Stimulated activated CD4-positive, alpha-beta T cell treated with anti-CD3 and anti-CD28 coated beads, Interleukin-4, amount 100 ng/mL, for 4 hours (primary cell): ENCODE data around the gene KCNC2.

ENCODE experiments used
- DNase-seq, 2 experiments: peaks; one replicate each; pipeline ENCODE4 v3.0.0-alpha.2; 2020

Gene KCNC2

GRCh38 chr12:75157385-75157784 is 52.3 kb downstream of the KCNC2 start:
- no peak for DNase-seq

GRCh38 chr12:75155962-75156361 is 53.7 kb downstream of the KCNC2 start:
- DNase-seq: no peak

GRCh38 chr12:75154388-75154787 is 55.3 kb downstream of the KCNC2 start:
- no peak for DNase-seq

- no peak for DNase-seq
Measured at GRCh38 chr12:75139196-75139595, 70.4 kb downstream of the KCNC2 start.

- DNase-seq: no peak
Measured at GRCh38 chr12:75137896-75138295, 71.7 kb downstream of the KCNC2 start.

GRCh38 chr12:75135026-75135425 is 74.6 kb downstream of the KCNC2 start:
- DNase-seq: no peak

GRCh38 chr12:75130811-75131210 is 78.8 kb downstream of the KCNC2 start:
- no peak for DNase-seq

GRCh38 chr12:75129275-75129674 is 80.4 kb downstream of the KCNC2 start:
- no peak for DNase-seq

GRCh38 chr12:75121036-75121705 is 88.5 kb downstream of the KCNC2 start:
- no peak for DNase-seq

- no peak for DNase-seq
Measured at GRCh38 chr12:75120311-75120711, 89.3 kb downstream of the KCNC2 start.

GRCh38 chr12:75116646-75117198 is 92.9 kb downstream of the KCNC2 start:
- no peak for DNase-seq

GRCh38 chr12:75115748-75116147 is 93.9 kb downstream of the KCNC2 start:
- no peak for DNase-seq

- DNase-seq: no peak
Measured at GRCh38 chr12:75103822-75104221, 105.8 kb downstream of the KCNC2 start.

- DNase-seq: no peak
Measured at GRCh38 chr12:75101781-75102180, 107.9 kb downstream of the KCNC2 start.

GRCh38 chr12:75099210-75099609 is 110.4 kb downstream of the KCNC2 start:
- no peak for DNase-seq

- no peak for DNase-seq
Measured at GRCh38 chr12:75097003-75097402, 112.6 kb downstream of the KCNC2 start.

- DNase-seq: no peak
Measured at GRCh38 chr12:75087654-75088053, 122.0 kb downstream of the KCNC2 start.

GRCh38 chr12:75086091-75087038 is 123.3 kb downstream of the KCNC2 start:
- DNase-seq: no peak

GRCh38 chr12:75081305-75081704 is 128.3 kb downstream of the KCNC2 start:
- no peak for DNase-seq

GRCh38 chr12:75080582-75080981 is 129.1 kb downstream of the KCNC2 start:
- no peak for DNase-seq

- no peak for DNase-seq
Measured at GRCh38 chr12:75065482-75065881, 144.2 kb downstream of the KCNC2 start.

GRCh38 chr12:75062691-75063090 is 146.9 kb downstream of the KCNC2 start:
- no peak for DNase-seq

GRCh38 chr12:75058228-75058627 is 151.4 kb downstream of the KCNC2 start:
- no peak for DNase-seq

GRCh38 chr12:75048767-75049166 is 160.9 kb downstream of the KCNC2 start:
- no peak for DNase-seq
